GM20000 (cell line): Measurements from ENCODE around the gene FRMD4A.
"Not testable (repeated sequence)": the region's sequence is repeated elsewhere in the genome, so short reads cannot be mapped to it uniquely, and the experiment has no call there.

Source experiments
- DNase-seq: peaks from one replicate; pipeline ENCODE4 v3.0.0; 2012; ENCODE audit warnings: low spot score
- TF ChIP-seq, protein P1 (sequence below): IDR thresholded peaks from 2 replicates; pipeline ENCODE4 v1.5.1; 2012; ENCODE audit warnings: mild to moderate bottlenecking, control low read depth; ENCODE audit errors: extremely low read depth, missing control alignments

Gene FRMD4A

DNA sequence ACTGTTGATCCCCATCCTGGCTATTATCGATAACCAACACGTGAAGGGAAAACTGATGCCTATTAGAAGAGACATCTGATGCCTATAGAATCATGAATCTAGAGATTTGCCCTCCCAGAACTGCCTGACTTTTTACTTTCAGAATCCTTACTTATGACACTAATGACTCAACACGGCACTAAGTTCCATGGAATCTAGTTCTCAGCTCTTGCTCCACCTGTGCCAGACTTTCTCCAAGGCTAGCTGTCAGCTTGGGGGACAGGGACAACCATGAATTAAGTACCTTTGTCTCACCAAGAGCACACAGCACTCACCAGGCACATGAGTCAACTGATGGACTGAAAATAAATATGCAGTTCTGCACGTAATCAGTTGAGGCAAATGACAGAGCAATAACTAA is 184.2 kb downstream of the FRMD4A start:
- TF ChIP-seq, protein P1, sequence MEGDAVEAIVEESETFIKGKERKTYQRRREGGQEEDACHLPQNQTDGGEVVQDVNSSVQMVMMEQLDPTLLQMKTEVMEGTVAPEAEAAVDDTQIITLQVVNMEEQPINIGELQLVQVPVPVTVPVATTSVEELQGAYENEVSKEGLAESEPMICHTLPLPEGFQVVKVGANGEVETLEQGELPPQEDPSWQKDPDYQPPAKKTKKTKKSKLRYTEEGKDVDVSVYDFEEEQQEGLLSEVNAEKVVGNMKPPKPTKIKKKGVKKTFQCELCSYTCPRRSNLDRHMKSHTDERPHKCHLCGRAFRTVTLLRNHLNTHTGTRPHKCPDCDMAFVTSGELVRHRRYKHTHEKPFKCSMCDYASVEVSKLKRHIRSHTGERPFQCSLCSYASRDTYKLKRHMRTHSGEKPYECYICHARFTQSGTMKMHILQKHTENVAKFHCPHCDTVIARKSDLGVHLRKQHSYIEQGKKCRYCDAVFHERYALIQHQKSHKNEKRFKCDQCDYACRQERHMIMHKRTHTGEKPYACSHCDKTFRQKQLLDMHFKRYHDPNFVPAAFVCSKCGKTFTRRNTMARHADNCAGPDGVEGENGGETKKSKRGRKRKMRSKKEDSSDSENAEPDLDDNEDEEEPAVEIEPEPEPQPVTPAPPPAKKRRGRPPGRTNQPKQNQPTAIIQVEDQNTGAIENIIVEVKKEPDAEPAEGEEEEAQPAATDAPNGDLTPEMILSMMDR, result no peak
- DNase-seq, result no peak

DNA sequence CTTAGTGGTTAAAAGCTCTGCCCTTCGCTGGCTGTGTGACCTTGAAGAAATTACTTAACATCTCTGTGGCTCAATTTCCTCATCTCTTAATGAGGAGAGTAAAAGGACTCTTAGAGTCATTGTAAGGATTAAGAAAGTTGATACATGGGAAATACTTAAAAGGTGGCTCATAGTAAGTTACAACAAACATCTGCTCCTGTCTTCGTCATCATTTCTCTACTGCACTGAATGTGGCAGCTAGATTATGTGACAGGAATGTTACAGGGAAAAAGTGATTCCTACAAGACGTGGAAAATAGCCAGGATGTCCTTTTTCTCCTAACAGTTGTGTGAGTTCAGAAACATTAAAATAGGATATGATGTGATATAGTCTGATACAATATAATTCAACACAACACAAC is 184.7 kb downstream of the FRMD4A start:
- DNase-seq, result no peak
- TF ChIP-seq, protein P1, result no peak

DNA sequence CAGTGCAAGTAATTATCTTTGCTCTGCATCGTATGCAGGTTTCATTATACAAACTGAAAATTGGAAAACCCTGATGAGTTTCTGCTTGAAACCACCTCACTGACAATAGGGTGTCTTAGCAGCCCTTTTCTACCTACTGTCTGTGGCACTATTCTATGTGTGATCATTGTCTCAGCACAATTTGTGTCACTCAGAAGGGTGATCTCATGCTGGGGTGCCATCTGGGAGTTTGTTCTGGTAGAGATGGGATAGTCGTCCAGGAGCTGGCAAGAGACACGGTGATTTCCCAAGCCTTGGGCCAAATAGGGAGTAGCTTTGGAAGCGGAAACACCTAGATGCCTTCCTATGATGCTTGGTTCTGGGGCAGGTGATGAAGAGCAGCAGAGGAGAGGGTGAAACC is 186.3 kb downstream of the FRMD4A start:
- TF ChIP-seq, protein P1, result no peak
- no peak for DNase-seq

DNA sequence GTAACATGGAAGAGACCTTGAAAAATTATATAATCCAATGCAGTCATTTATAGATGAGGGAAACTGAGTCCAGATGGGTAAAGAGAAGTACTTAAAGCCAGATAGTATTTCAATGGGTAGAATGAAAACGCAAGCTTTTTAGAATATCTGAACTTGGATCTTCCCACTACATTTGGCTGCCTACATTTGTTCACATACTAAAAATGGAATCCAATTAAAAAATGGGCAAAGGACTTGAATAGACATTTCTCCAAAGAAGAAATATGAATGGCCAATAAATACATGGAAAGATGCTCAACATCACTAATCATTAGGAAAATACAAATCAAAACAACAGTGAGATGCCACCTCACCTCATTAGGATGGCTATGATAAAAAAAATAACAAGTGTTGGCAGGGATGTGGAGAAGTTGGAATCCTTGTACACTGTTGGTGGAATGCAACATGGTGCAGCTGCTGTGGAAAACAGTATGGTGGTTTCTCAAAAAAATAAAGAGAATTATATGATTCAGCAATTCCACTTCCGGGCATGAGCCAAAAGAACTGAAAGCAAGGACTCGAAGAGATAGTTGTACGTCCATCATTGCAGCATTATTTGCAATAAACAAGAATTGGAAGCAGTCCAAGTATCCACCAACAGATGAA is 188.0 kb downstream of the FRMD4A start:
- DNase-seq, result no peak
- TF ChIP-seq, protein P1, result no peak

DNA sequence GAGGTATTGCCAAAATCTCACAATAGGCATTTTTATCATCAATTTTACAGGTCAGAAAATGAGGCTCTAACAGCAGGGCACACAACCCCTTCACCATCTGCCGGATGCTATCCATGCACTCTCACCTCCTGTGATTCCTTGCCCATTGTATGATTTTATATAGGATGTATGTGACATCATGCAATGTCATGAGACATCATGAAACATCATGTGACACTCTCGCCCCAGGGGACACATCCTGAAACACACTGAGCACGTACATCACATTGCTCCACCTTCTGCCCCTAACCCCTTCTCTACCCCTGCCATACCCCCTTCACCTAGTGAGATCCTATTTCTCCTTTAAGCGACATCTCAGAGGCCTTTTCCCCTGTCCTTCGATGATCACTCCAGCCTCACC is 189.4 kb downstream of the FRMD4A start:
- TF ChIP-seq, protein P1, result no peak
- no peak for DNase-seq

DNA sequence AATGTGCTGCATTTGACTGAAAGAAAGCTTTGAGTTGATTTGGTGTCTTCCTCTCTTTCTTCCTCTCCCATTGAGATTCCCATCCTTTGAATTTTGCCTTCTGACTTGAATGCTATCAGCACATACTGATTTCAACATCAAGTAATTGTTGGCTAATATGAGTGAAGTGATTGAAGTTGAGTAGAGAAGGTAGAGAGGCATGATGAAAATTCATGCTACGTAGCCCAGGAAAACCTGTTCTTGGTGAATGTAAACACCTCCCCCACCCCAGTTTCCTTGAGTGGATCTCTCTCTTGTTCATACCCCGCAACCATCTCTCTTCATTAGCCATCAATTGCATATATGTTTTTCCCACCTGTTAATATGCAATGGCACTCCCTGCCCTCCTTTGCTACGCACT is 193.3 kb downstream of the FRMD4A start:
- TF ChIP-seq, protein P1, result no peak
- no peak for DNase-seq

DNA sequence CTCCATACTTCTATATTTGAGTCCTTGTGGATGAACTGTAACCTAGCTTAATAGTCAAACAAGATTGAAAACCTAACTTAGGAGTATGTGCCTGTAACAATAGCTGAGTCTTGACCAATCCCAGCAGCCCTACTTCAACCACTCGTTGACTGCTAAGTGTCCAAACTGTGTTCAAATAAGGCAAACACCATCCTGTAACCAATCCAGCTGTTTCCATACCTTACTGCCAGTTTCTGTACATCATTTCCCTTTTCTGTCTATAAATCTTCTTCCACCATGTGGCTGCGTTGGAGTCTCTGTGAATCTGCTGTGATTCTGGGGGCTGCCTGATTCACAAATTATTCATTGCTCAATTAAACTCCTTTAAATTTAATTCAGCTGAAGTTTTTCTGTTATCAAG is 195.5 kb downstream of the FRMD4A start:
- DNase-seq, result not testable (repeated sequence)

DNA sequence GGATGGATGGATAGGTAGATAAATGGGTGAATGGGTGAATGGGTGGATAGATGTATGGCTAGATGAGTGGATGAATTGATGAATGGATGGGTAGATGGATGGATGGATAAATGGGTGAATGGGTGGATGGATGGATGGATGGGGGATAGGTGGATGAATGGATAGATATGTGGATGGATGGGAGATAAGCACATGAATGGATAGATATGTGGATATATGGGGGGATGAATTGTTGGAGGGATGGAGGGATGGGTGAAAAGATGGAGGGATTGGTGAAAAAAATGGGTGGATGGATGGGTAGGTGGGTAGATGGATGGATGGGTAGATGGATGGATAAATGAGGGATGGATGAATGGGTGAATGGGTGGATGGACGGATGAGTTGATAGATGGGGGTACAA is 196.4 kb downstream of the FRMD4A start:
- TF ChIP-seq, protein P1, result no peak

More for the DNA sequence above, 196.4 kb downstream of the FRMD4A start:
- DNase-seq, result no peak
